ENCODE results near the gene LBX1.

DNA sequence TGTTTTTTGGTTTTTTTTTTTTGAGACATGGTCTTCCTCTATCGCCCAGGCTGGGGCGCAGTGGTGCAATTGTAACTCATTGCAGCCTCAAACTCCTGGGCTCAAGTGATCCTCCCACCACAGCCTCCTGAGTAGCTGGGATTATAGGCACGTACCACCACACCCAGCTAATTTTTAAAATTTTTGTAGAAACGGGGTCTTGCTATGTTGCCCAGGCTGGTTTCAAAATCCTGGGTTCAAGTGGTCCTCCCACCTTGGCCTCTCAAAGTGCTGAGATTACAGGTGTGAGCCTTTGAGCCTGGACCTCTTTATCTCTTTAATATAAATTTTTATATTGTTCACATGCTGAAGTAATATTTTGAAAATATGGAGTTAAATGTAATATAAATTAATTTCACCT lies 28.2 kb upstream of the LBX1 start:
- TF ChIP-seq, protein P1, sequence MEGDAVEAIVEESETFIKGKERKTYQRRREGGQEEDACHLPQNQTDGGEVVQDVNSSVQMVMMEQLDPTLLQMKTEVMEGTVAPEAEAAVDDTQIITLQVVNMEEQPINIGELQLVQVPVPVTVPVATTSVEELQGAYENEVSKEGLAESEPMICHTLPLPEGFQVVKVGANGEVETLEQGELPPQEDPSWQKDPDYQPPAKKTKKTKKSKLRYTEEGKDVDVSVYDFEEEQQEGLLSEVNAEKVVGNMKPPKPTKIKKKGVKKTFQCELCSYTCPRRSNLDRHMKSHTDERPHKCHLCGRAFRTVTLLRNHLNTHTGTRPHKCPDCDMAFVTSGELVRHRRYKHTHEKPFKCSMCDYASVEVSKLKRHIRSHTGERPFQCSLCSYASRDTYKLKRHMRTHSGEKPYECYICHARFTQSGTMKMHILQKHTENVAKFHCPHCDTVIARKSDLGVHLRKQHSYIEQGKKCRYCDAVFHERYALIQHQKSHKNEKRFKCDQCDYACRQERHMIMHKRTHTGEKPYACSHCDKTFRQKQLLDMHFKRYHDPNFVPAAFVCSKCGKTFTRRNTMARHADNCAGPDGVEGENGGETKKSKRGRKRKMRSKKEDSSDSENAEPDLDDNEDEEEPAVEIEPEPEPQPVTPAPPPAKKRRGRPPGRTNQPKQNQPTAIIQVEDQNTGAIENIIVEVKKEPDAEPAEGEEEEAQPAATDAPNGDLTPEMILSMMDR (IDR thresholded peaks at IDR 0.05): no peak
- no peak for TF ChIP-seq POLR2A (IDR thresholded peaks at IDR 0.05)

Measured in uterus (tissue), 2 donors.